ENCODE results near the gene TTLL11. TPM values are rescaled to one million over a fixed set of nuclear protein-coding genes. Genes with fewer than 3 reads are reported as not detected.

Gene TTLL11
- total and polyA plus RNA-seq, 2 of the 8 experiments (the other 6 are each of a cell fraction or from before 2014, with no cell fraction given): 0.56 to 0.80 TPM

DNA sequence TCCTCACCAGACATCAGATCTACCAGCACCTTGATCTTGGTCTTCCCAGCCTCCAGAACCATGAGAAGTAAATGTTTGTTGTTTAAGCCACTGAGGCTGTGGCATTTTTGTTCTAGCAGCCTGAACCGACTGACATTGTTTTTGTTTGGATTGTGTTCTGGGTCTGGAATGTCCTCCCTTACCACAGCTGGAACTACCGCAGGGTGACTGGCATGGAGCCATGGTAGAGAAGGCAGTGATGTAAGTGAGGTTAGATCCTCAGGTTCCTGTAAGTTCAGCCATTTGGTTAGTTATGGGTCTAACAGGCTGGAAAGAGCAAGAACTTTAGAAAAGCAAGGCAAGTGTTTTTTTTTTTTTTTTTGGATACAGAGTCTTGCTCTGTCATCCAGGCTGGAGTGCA is 232.4 kb downstream of the TTLL11 start:
- H4K20me1 ChIP-seq (replicated peaks in 1 of 2; ENCODE audit: control insufficient read depth in 1 of 2, insufficient read depth in 2 of 2, low read length in 2 of 2): no peaks in the 10 kb centered on the region
- H3K23ac ChIP-seq (ENCODE audit: insufficient read length): no peak overlapping the region
- no peak overlapping the region for H2BK15ac ChIP-seq (ENCODE audit: low read length)
- H3K27ac ChIP-seq (ENCODE audit: low read depth, low read length): no peak overlapping the region
- no peak overlapping the region for H3K4ac ChIP-seq (replicated peaks; ENCODE audit: insufficient read length, low read depth, low read length)
- no peak overlapping the region for H3K56ac ChIP-seq (replicated peaks; ENCODE audit: insufficient read length, low read depth, low read length)
- H3K23me2 ChIP-seq (ENCODE audit: low read depth, low read length): no peaks in the 10 kb centered on the region
- DNase-seq (ENCODE audit: low read depth in 1 of 2, low spot score in 2 of 2) (peak in 1 of 2 experiments; percentile 1), FAIRE-seq (no peak)
- 97% methylated on average over 2 of the region's 2 CpGs; no CpG with 5 or more reads in 1 of the 2 experiments for WGBS, 2 experiments (ENCODE audit: extremely low coverage in 1 of 2, insufficient coverage in 1 of 2, insufficient read length in 1 of 2, insufficient replicate concordance in 2 of 2, low coverage in 1 of 2, low lambda C conversion rate in 2 of 2, missing lambda C conversion rate in 1 of 2)
- H3K27me3 ChIP-seq (replicated peaks in 1 of 4; ENCODE audit: control insufficient read depth in 3 of 4, extremely low read depth in 1 of 4, insufficient read depth in 3 of 4, low read length in 3 of 4): no peaks in the 10 kb centered on the region
- no peak overlapping the region for H4K91ac ChIP-seq (replicated peaks; ENCODE audit: insufficient read length, low read length)
- no peaks in the 10 kb centered on the region for H3K36me3 ChIP-seq (ENCODE audit: control insufficient read depth in 2 of 4, insufficient read depth in 4 of 4, low read length in 3 of 4)
- H3K4me3 ChIP-seq (ENCODE audit: extremely low read depth in 1 of 4, insufficient read depth in 2 of 4, low read depth in 3 of 4, low read length in 4 of 4): no peak overlapping the region
- POLR2A ChIA-PET (ENCODE audit: partially characterized antibody): no interaction called here
- CTCF ChIA-PET (ENCODE audit: partially characterized antibody): interaction anchor here (0.7 to 4.0 kb wide), 22 partner anchors 9 to 300 kb away, joined by 3 to 21 read pairs (median 6); no protein-coding TSS in a partner anchor
- H3K4me2 ChIP-seq (ENCODE audit: insufficient read depth in 1 of 2, low read depth in 2 of 2, low read length in 2 of 2): no peak overlapping the region
- no peak overlapping the region for H2BK12ac ChIP-seq (ENCODE audit: low read depth, low read length)
- H4K8ac ChIP-seq (ENCODE audit: extremely low read depth, insufficient read depth, low read length): no peak overlapping the region
- H3K18ac ChIP-seq (ENCODE audit: extremely low read depth, low read length): no peak overlapping the region
- no peak overlapping the region for H2BK20ac ChIP-seq (ENCODE audit: low read length)
- H3K79me1 ChIP-seq (ENCODE audit: low read depth, low read length): no peaks in the 10 kb centered on the region
- no peak overlapping the region for H2AK5ac ChIP-seq (ENCODE audit: low read depth, low read length)
- no peak overlapping the region for H2BK120ac ChIP-seq (replicated peaks; ENCODE audit: low read depth, low read length)
- H3K9ac ChIP-seq (replicated peaks in 1 of 4; ENCODE audit: extremely low read depth in 1 of 4, low read depth in 3 of 4, low read length in 3 of 4): no peak overlapping the region
- no peaks in the 10 kb centered on the region for H3K9me3 ChIP-seq (ENCODE audit: insufficient read depth in 2 of 2, low read depth in 1 of 2, low read length in 1 of 2)
- H4K5ac ChIP-seq (ENCODE audit: insufficient read length, low read depth, low read length): no peak overlapping the region
- no peaks in the 10 kb centered on the region for H3K79me2 ChIP-seq (ENCODE audit: control insufficient read depth in 1 of 2, insufficient read depth in 2 of 2, low read length in 2 of 2)
- no peak overlapping the region for H3K14ac ChIP-seq (ENCODE audit: insufficient read length)
- no peak overlapping the region for H2BK5ac ChIP-seq (ENCODE audit: low read depth, low read length)
- no peak overlapping the region for H2AFZ ChIP-seq (ENCODE audit: low read length)
- H3K4me1 ChIP-seq (replicated peaks in 1 of 4; ENCODE audit: control insufficient read depth in 3 of 4, insufficient read depth in 4 of 4, low read length in 3 of 4): peaks cover 0 to 8% (median 2%) of the 10 kb centered on the region in 4 experiments; a peak in 6 of 7 replicates
- TF ChIP-seq KDM4A (IDR thresholded peaks at IDR 0.05; ENCODE audit: low read depth, low read length, severe bottlenecking) (no peak), JUN (IDR thresholded peaks at IDR 0.05; ENCODE audit: low read depth, low read length) (no peak), KDM1A (IDR thresholded peaks at IDR 0.05; ENCODE audit: borderline replicate concordance, low read length) (no peak), KDM5A (IDR thresholded peaks at IDR 0.05; ENCODE audit: low read length) (no peak), SIX5 (IDR thresholded peaks at IDR 0.05; ENCODE audit: low read depth, low read length) (no peak), CREB1 (IDR thresholded peaks at IDR 0.05) (no peak), PHF8 (conservative IDR thresholded peaks at IDR 0.05; ENCODE audit: low read depth, low read length) (no peak), GTF2F1 (IDR thresholded peaks at IDR 0.05; ENCODE audit: borderline replicate concordance, low read depth, low read length) (no peak), HDAC6 (IDR thresholded peaks at IDR 0.05; ENCODE audit: low read depth, low read length) (no peak), SIN3A (conservative IDR thresholded peaks at IDR 0.05 in 1 of 2, IDR thresholded peaks at IDR 0.05 in 1 of 2; ENCODE audit: low read depth in 1 of 2, low read length in 2 of 2) (no peak)
- TF ChIP-seq, protein P1, sequence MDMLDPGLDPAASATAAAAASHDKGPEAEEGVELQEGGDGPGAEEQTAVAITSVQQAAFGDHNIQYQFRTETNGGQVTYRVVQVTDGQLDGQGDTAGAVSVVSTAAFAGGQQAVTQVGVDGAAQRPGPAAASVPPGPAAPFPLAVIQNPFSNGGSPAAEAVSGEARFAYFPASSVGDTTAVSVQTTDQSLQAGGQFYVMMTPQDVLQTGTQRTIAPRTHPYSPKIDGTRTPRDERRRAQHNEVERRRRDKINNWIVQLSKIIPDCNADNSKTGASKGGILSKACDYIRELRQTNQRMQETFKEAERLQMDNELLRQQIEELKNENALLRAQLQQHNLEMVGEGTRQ (IDR thresholded peaks at IDR 0.05; ENCODE audit: low read length): no peak
- TF ChIP-seq, protein P2, sequence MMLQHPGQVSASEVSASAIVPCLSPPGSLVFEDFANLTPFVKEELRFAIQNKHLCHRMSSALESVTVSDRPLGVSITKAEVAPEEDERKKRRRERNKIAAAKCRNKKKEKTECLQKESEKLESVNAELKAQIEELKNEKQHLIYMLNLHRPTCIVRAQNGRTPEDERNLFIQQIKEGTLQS (IDR thresholded peaks at IDR 0.05; ENCODE audit: insufficient read depth, low read depth, low read length): no peak

Data from H1 (cell line).